A549 (cell line): ENCODE results near the gene LPAR5. TPM values are rescaled to one million over a fixed set of nuclear protein-coding genes. Genes with fewer than 3 reads are reported as not detected.

Experiments
- ATAC-seq, 2 experiments: fragments of 200-7000 bp in 1 of 2; fragments of >200 bp in 1 of 2; cut with Nextera tagmentation in 1 of 2; cut with Tn5 transposase in 1 of 2; 3 replicates each; pipeline versions ENCODE4 v1.8.0 to v1.9.1; 2018 to 2020; ENCODE audit warnings: mild to moderate bottlenecking in 1 of 2, moderate library complexity in 1 of 2
- CTCF ChIA-PET: fragments of 300-600 bp; sonication (Branson Sonifier 250); formaldehyde crosslinking; extraction: SDS; loops from one replicate; lab custom pipeline; 2021; ENCODE audit warnings: antibody characterized with exemption, inconsistent platforms; lab: Yijun Ruan, JAX
- POLR2A ChIA-PET: fragments of 350-600 bp; formaldehyde crosslinking; extraction: SDS; loops from one replicate; lab custom pipeline; 2021; ENCODE audit warnings: antibody characterized with exemption, inconsistent platforms; lab: Yijun Ruan, JAX
- DNase-seq, 2 experiments: peaks; one replicate each; pipeline versions ENCODE4 v3.0.0 to v3.0.0-alpha.2; 2011 to 2016; ENCODE audit warnings: low read depth in 1 of 2, low spot score in 1 of 2
- FAIRE-seq: peaks from 2 replicates; lab custom pipeline; 2011; peaks lifted over from hg19 to GRCh38; lab: Jason Lieb, UNC
- H3K27ac ChIP-seq, 2 experiments: fragments of >200 bp; sonication (Bioruptor Twin); formaldehyde crosslinking; 3 replicates each; pipeline ENCODE4 v1.5.1; 2016 to 2017
- H3K4me1 ChIP-seq: fragments of >200 bp; sonication (Bioruptor Twin); formaldehyde crosslinking; 3 replicates; pipeline ENCODE4 v1.6.1; 2016
- H3K4me2 ChIP-seq: fragments of >200 bp; sonication (Bioruptor Twin); formaldehyde crosslinking; 3 replicates; pipeline ENCODE4 v1.6.1; 2016
- H3K4me3 ChIP-seq: fragments of >200 bp; sonication (Bioruptor Twin); formaldehyde crosslinking; 3 replicates; pipeline ENCODE4 v1.5.1; 2016
- H3K9me3 ChIP-seq: fragments of >200 bp; sonication (Bioruptor Twin); formaldehyde crosslinking; 3 replicates; pipeline ENCODE4 v1.6.1; 2016
- CBX8 ChIP-seq: fragments of 200-600 bp; sonication (generic); IDR thresholded peaks from 2 replicates; pipeline ENCODE4 v1.6.1; 2016
- CEBPB ChIP-seq, 2 experiments: fragments of >200 bp in 1 of 2; sonication (Bioruptor Twin) in 1 of 2; formaldehyde crosslinking in 1 of 2; IDR thresholded peaks; 2 replicates each; pipeline ENCODE4 v1.6.1; 2012 to 2016
- CHD4 ChIP-seq: fragments of 200-600 bp; sonication (generic); IDR thresholded peaks from 2 replicates; pipeline ENCODE4 v1.6.1; 2016; ENCODE audit warnings: antibody characterized with exemption, mild to moderate bottlenecking, borderline replicate concordance
- EHMT2 ChIP-seq: fragments of 200-600 bp; sonication (generic); IDR thresholded peaks from 2 replicates; pipeline ENCODE4 v1.6.1; 2016; ENCODE audit warnings: antibody characterized with exemption, low read depth, mild to moderate bottlenecking, moderate library complexity
- FOSL2 ChIP-seq, 2 experiments: fragments of 450-650 bp in 1 of 2; fragments of >200 bp in 1 of 2; sonication (Bioruptor Twin) in 1 of 2; formaldehyde crosslinking; IDR thresholded peaks; 2 replicates each; pipeline versions ENCODE4 v1.5.0 to v1.6.1; 2016 to 2020; ENCODE audit warnings: mild to moderate bottlenecking in 1 of 2, moderate library complexity in 1 of 2
- NPAS2 ChIP-seq: fragments of 250-450 bp; sonication (Bioruptor Pico); IDR thresholded peaks from 2 replicates; pipeline ENCODE4 v1.8.0; 2022; ENCODE audit warnings: mild to moderate bottlenecking, moderate library complexity, borderline replicate concordance
- POLR2A ChIP-seq: IDR thresholded peaks from 2 replicates; pipeline ENCODE4 v1.6.1; 2012; ENCODE audit warnings: mild to moderate bottlenecking, low read length
- RAD21 ChIP-seq, 2 experiments: fragments of >200 bp in 1 of 2; sonication (Bioruptor Twin) in 1 of 2; formaldehyde crosslinking in 1 of 2; IDR thresholded peaks in 1 of 2; conservative IDR thresholded peaks in 1 of 2; 2 replicates in 1 of 2; 3 replicates in 1 of 2; pipeline ENCODE4 v1.6.1; 2012 to 2018; ENCODE audit warnings: inconsistent platforms in 1 of 2
- RFX5 ChIP-seq: fragments of 450-650 bp; IDR thresholded peaks from 2 replicates; pipeline ENCODE4 v1.7.1; 2014; ENCODE audit warnings: antibody characterized with exemption, mild to moderate bottlenecking, moderate library complexity
- RNF2 ChIP-seq: fragments of 200-600 bp; sonication (generic); IDR thresholded peaks from 2 replicates; pipeline ENCODE4 v1.6.1; 2016; ENCODE audit warnings: low read depth, mild to moderate bottlenecking, antibody characterized with exemption, moderate library complexity, borderline replicate concordance
- SREBF2 ChIP-seq: fragments of 450-650 bp; IDR thresholded peaks from 2 replicates; pipeline ENCODE4 v1.6.1; 2014; ENCODE audit warnings: mild to moderate bottlenecking, moderate library complexity
- TFCP2L1 ChIP-seq: fragments of 250-450 bp; sonication (Bioruptor Pico); IDR thresholded peaks from 2 replicates; pipeline ENCODE4 v1.5.0; 2021; ENCODE audit warnings: mild to moderate bottlenecking
- ZSCAN20 ChIP-seq: fragments of 250-450 bp; sonication (Bioruptor Pico); IDR thresholded peaks from 2 replicates; pipeline ENCODE4 v1.8.0; 2022; ENCODE audit warnings: mild to moderate bottlenecking, moderate library complexity
- WGBS: methylation state at CpG from one replicate; pipeline ENCODE4 v1.1.6; 2017; ENCODE audit errors: missing lambda C conversion rate; 5-methylcytosine and 5-hydroxymethylcytosine counted together
- polyA plus RNA-seq, 4 experiments: library from polyadenylated mRNA; depleted of rRNA in 3 of 4; stranded (reverse); fragments of >200 nt; fragmentation: RNase III in 1 of 4; extraction: RNeasy Plus Mini Kit Qiagen cat#74134 plus additional on column Dnase treatment in 1 of 4; gene quantifications; 2 replicates in 3 of 4; 3 replicates in 1 of 4; pipeline ENCODE4 v1.2.3, GENCODE V29; 2011 to 2017
- small RNA-seq, 6 experiments: library from RNA; depleted of rRNA; stranded (forward); fragments of <200 nt; gene quantifications; one replicate each; pipeline ENCODE3, GENCODE V24; 2012
- TF ChIP-seq, protein P1 (sequence below): IDR thresholded peaks from 2 replicates; pipeline ENCODE4 v1.6.1; 2012

The LPAR5 gene
- polyA plus RNA-seq, 2 of the 4 experiments (the other 2 are of a cell fraction), result 0.66 to 0.74 TPM

- FAIRE-seq, result no peak
- CTCF ChIA-PET, result interaction anchor here (0.6 to 3.4 kb wide), 18 partner anchors 11 to 274 kb away, joined by 3 to 49 read pairs (median 5); partner anchors contain the start of gene GAPDH
Observed at GRCh38 chr12:6569786-6570185, 66.0 kb downstream of the LPAR5 start.

GRCh38 chr12:6569312-6569711 lies 66.4 kb downstream of the LPAR5 start:
- Histone ChIP-seq H3K27ac (peak overlapping the region in 1 of 2 experiments; percentile 97; a peak in 3 of 6 replicates), H3K9me3 (no peaks in the 10 kb centered on the region), H3K4me2 (peak overlapping the region; percentile 92), H3K4me1 (peaks cover 23% of the 10 kb centered on the region), H3K4me3 (no peak overlapping the region; the same call in 2 of the 3 replicates)
- 91% methylated on average over 12 of the region's 12 CpGs for WGBS
- CTCF ChIA-PET, result interaction anchor here (24.1 kb wide), 1 partner anchor 23 kb away, joined by 491 read pairs; the partner anchor contains the start of genes GAPDH and IFFO1
- TF ChIP-seq FOSL2 (IDR thresholded peaks at IDR 0.05) (no peak), FOSL2 (CRISPR knock-in tag; IDR thresholded peaks at IDR 0.05) (no peak), RFX5 (no peak), CHD4 (no peak), POLR2A (no peak), RNF2 (no peak), SREBF2 (no peak), CEBPB (IDR thresholded peaks at IDR 0.05) (no peak), NPAS2 (CRISPR knock-in tag) (no peak), RAD21 (conservative IDR thresholded peaks at IDR 0.05 in 1 of 2, IDR thresholded peaks at IDR 0.05 in 1 of 2) (no peak), CBX8 (no peak), EHMT2 (no peak)
- TF ChIP-seq, protein P1, sequence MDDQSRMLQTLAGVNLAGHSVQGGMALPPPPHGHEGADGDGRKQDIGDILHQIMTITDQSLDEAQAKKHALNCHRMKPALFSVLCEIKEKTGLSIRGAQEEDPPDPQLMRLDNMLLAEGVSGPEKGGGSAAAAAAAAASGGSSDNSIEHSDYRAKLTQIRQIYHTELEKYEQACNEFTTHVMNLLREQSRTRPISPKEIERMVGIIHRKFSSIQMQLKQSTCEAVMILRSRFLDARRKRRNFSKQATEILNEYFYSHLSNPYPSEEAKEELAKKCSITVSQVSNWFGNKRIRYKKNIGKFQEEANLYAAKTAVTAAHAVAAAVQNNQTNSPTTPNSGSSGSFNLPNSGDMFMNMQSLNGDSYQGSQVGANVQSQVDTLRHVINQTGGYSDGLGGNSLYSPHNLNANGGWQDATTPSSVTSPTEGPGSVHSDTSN, result no peak
- ATAC-seq (no peak), FAIRE-seq (no peak), DNase-seq (no peak)
- POLR2A ChIA-PET, result no interaction called here

More at GRCh38 chr12:6569786-6570185, 66.0 kb downstream of the LPAR5 start:
- H3K9me3 ChIP-seq, result no peaks in the 10 kb centered on the region
- TF ChIP-seq TFCP2L1 (CRISPR knock-in tag), result no peak
- no peak for TF ChIP-seq ZSCAN20 (CRISPR knock-in tag)
- peaks cover 23% of the 10 kb centered on the region for H3K4me1 ChIP-seq
- no peak for ATAC-seq
- no peak overlapping the region for H3K4me3 ChIP-seq
- no peak overlapping the region for H3K27ac ChIP-seq
- WGBS, result 88% methylated on average over 7 of the region's 7 CpGs
- no peak for DNase-seq
- H3K4me2 ChIP-seq, result peak overlapping the region; percentile 92; the same call in 1 of the 3 replicates
- POLR2A ChIA-PET, result interaction anchor here (1.2 to 1.3 kb wide), 2 partner anchors 36 to 119 kb away, joined by 5 to 6 read pairs; partner anchors contain the start of genes GAPDH and ZNF384

Small RNAs within 50 kb of the gene (small RNA-seq; reads per million reads assigned to genes)
- gene SCARNA11, result 2.6 to 37.8 (median 5.3) reads per million in 6 experiments

Other genes starting within 250 kb of the LPAR5 start
- gene CD27, start 191.0 kb downstream of the LPAR5 start, polyA plus RNA-seq (2011; rRNA removed), result not detected in 2 replicates
- not detected in 3 replicates for gene CD27, start 191.0 kb downstream of the LPAR5 start, polyA plus RNA-seq (2017; fragmentation: RNase III; extraction: RNeasy Plus Mini Kit Qiagen cat#74134 plus additional on column Dnase treatment)
- 3.6 and 5.1 TPM in 2 replicates for gene TAPBPL, start 183.9 kb downstream of the LPAR5 start, polyA plus RNA-seq (2011; rRNA removed)
- gene TAPBPL, start 183.9 kb downstream of the LPAR5 start, polyA plus RNA-seq (2017; fragmentation: RNase III; extraction: RNeasy Plus Mini Kit Qiagen cat#74134 plus additional on column Dnase treatment), result 2.3 to 3.4 TPM (median 2.8 TPM) in 3 replicates
- gene VAMP1, start 165.3 kb downstream of the LPAR5 start, polyA plus RNA-seq (2011; rRNA removed), result 17.6 and 28.8 TPM in 2 replicates
- gene VAMP1, start 165.3 kb downstream of the LPAR5 start, polyA plus RNA-seq (2017; fragmentation: RNase III; extraction: RNeasy Plus Mini Kit Qiagen cat#74134 plus additional on column Dnase treatment), result 20.6 to 22.8 TPM (median 22.7 TPM) in 3 replicates
- gene MRPL51, start 142.7 kb downstream of the LPAR5 start, polyA plus RNA-seq (2011; rRNA removed), result 181 and 337 TPM in 2 replicates
- gene MRPL51, start 142.7 kb downstream of the LPAR5 start, polyA plus RNA-seq (2017; fragmentation: RNase III; extraction: RNeasy Plus Mini Kit Qiagen cat#74134 plus additional on column Dnase treatment), result 260 to 272 TPM (median 265 TPM) in 3 replicates
- 130 and 145 TPM in 2 replicates for gene NCAPD2, start 141.9 kb downstream of the LPAR5 start, polyA plus RNA-seq (2011; rRNA removed)
- gene NCAPD2, start 141.9 kb downstream of the LPAR5 start, polyA plus RNA-seq (2017; fragmentation: RNase III; extraction: RNeasy Plus Mini Kit Qiagen cat#74134 plus additional on column Dnase treatment), result 76.1 to 82.0 TPM (median 77.3 TPM) in 3 replicates
- 10,036 and 10,800 TPM in 2 replicates for gene GAPDH, start 101.4 kb downstream of the LPAR5 start, polyA plus RNA-seq (2011; rRNA removed)
- gene GAPDH, start 101.4 kb downstream of the LPAR5 start, polyA plus RNA-seq (2017; fragmentation: RNase III; extraction: RNeasy Plus Mini Kit Qiagen cat#74134 plus additional on column Dnase treatment), result 6,292 to 6,607 TPM (median 6,463 TPM) in 3 replicates
- 0.74 and 1.0 TPM in 2 replicates for gene IFFO1, start 79.9 kb downstream of the LPAR5 start, polyA plus RNA-seq (2011; rRNA removed)
- 0.94 to 1.5 TPM (median 1.1 TPM) in 3 replicates for gene IFFO1, start 79.9 kb downstream of the LPAR5 start, polyA plus RNA-seq (2017; fragmentation: RNase III; extraction: RNeasy Plus Mini Kit Qiagen cat#74134 plus additional on column Dnase treatment)
- gene NOP2, start 67.7 kb downstream of the LPAR5 start, polyA plus RNA-seq (2011; rRNA removed), result 162 and 176 TPM in 2 replicates
- 100 to 108 TPM (median 104 TPM) in 3 replicates for gene NOP2, start 67.7 kb downstream of the LPAR5 start, polyA plus RNA-seq (2017; fragmentation: RNase III; extraction: RNeasy Plus Mini Kit Qiagen cat#74134 plus additional on column Dnase treatment)
- 53.7 and 99.3 TPM in 2 replicates for gene CHD4, start 28.6 kb downstream of the LPAR5 start, polyA plus RNA-seq (2011; rRNA removed)
- gene CHD4, start 28.6 kb downstream of the LPAR5 start, polyA plus RNA-seq (2017; fragmentation: RNase III; extraction: RNeasy Plus Mini Kit Qiagen cat#74134 plus additional on column Dnase treatment), result 83.4 to 87.8 TPM (median 84.8 TPM) in 3 replicates
- 0.70 and 1.4 TPM in 2 replicates for gene ACRBP, start 11.5 kb upstream of the LPAR5 start, polyA plus RNA-seq (2011; rRNA removed)
- gene ACRBP, start 11.5 kb upstream of the LPAR5 start, polyA plus RNA-seq (2017; fragmentation: RNase III; extraction: RNeasy Plus Mini Kit Qiagen cat#74134 plus additional on column Dnase treatment), result 0.28 to 0.36 TPM (median 0.34 TPM) in 3 replicates
- gene ING4, start 27.2 kb upstream of the LPAR5 start, polyA plus RNA-seq (2011; rRNA removed), result 36.5 and 41.3 TPM in 2 replicates
- gene ING4, start 27.2 kb upstream of the LPAR5 start, polyA plus RNA-seq (2017; fragmentation: RNase III; extraction: RNeasy Plus Mini Kit Qiagen cat#74134 plus additional on column Dnase treatment), result 15.3 to 19.5 TPM (median 18.8 TPM) in 3 replicates
- gene ZNF384, start 53.4 kb upstream of the LPAR5 start, polyA plus RNA-seq (2011; rRNA removed), result 59.6 and 81.9 TPM in 2 replicates
- gene ZNF384, start 53.4 kb upstream of the LPAR5 start, polyA plus RNA-seq (2017; fragmentation: RNase III; extraction: RNeasy Plus Mini Kit Qiagen cat#74134 plus additional on column Dnase treatment), result 64.7 to 86.4 TPM (median 79.8 TPM) in 3 replicates
- gene PIANP, start 64.9 kb upstream of the LPAR5 start, polyA plus RNA-seq (2011; rRNA removed), result 0.10 and 0.22 TPM in 2 replicates
- 0.30 to 0.56 TPM (median 0.45 TPM) in 3 replicates for gene PIANP, start 64.9 kb upstream of the LPAR5 start, polyA plus RNA-seq (2017; fragmentation: RNase III; extraction: RNeasy Plus Mini Kit Qiagen cat#74134 plus additional on column Dnase treatment)
- 78.8 and 95.0 TPM in 2 replicates for gene COPS7A, start 88.1 kb upstream of the LPAR5 start, polyA plus RNA-seq (2011; rRNA removed)
- gene COPS7A, start 88.1 kb upstream of the LPAR5 start, polyA plus RNA-seq (2017; fragmentation: RNase III; extraction: RNeasy Plus Mini Kit Qiagen cat#74134 plus additional on column Dnase treatment), result 46.9 to 51.2 TPM (median 50.0 TPM) in 3 replicates
- 302 and 310 TPM in 2 replicates for gene MLF2, start 117.2 kb upstream of the LPAR5 start, polyA plus RNA-seq (2011; rRNA removed)
- gene MLF2, start 117.2 kb upstream of the LPAR5 start, polyA plus RNA-seq (2017; fragmentation: RNase III; extraction: RNeasy Plus Mini Kit Qiagen cat#74134 plus additional on column Dnase treatment), result 269 to 305 TPM (median 295 TPM) in 3 replicates
- 205 and 391 TPM in 2 replicates for gene PTMS, start 130.4 kb upstream of the LPAR5 start, polyA plus RNA-seq (2011; rRNA removed)
- 868 to 1,195 TPM (median 1,161 TPM) in 3 replicates for gene PTMS, start 130.4 kb upstream of the LPAR5 start, polyA plus RNA-seq (2017; fragmentation: RNase III; extraction: RNeasy Plus Mini Kit Qiagen cat#74134 plus additional on column Dnase treatment)
- gene LAG3, start 136.6 kb upstream of the LPAR5 start, polyA plus RNA-seq (2011; rRNA removed), result 0.56 and 0.66 TPM in 2 replicates
- gene LAG3, start 136.6 kb upstream of the LPAR5 start, polyA plus RNA-seq (2017; fragmentation: RNase III; extraction: RNeasy Plus Mini Kit Qiagen cat#74134 plus additional on column Dnase treatment), result 1.6 to 2.3 TPM (median 1.7 TPM) in 3 replicates
- gene CD4, start 153.6 kb upstream of the LPAR5 start, polyA plus RNA-seq (2011; rRNA removed), result not detected in 2 replicates
- gene CD4, start 153.6 kb upstream of the LPAR5 start, polyA plus RNA-seq (2017; fragmentation: RNase III; extraction: RNeasy Plus Mini Kit Qiagen cat#74134 plus additional on column Dnase treatment), result 0.03 TPM in 1 of 3 replicates, not detected in the others
- 1.8 TPM in 2 replicates for gene GPR162, start 185.9 kb upstream of the LPAR5 start, polyA plus RNA-seq (2011; rRNA removed)
- gene GPR162, start 185.9 kb upstream of the LPAR5 start, polyA plus RNA-seq (2017; fragmentation: RNase III; extraction: RNeasy Plus Mini Kit Qiagen cat#74134 plus additional on column Dnase treatment), result 1.7 to 2.4 TPM (median 1.7 TPM) in 3 replicates
- gene P3H3, start 192.4 kb upstream of the LPAR5 start, polyA plus RNA-seq (2011; rRNA removed), result 8.1 and 8.6 TPM in 2 replicates
- gene P3H3, start 192.4 kb upstream of the LPAR5 start, polyA plus RNA-seq (2017; fragmentation: RNase III; extraction: RNeasy Plus Mini Kit Qiagen cat#74134 plus additional on column Dnase treatment), result 17.7 to 23.2 TPM (median 21.9 TPM) in 3 replicates
- 0.94 and 1.1 TPM in 2 replicates for gene GNB3, start 205.0 kb upstream of the LPAR5 start, polyA plus RNA-seq (2011; rRNA removed)
- gene GNB3, start 205.0 kb upstream of the LPAR5 start, polyA plus RNA-seq (2017; fragmentation: RNase III; extraction: RNeasy Plus Mini Kit Qiagen cat#74134 plus additional on column Dnase treatment), result 2.3 to 3.7 TPM (median 2.7 TPM) in 3 replicates
- 51.5 and 57.5 TPM in 2 replicates for gene CDCA3, start 215.3 kb upstream of the LPAR5 start, polyA plus RNA-seq (2011; rRNA removed)
- gene CDCA3, start 215.3 kb upstream of the LPAR5 start, polyA plus RNA-seq (2017; fragmentation: RNase III; extraction: RNeasy Plus Mini Kit Qiagen cat#74134 plus additional on column Dnase treatment), result 79.6 to 92.0 TPM (median 80.2 TPM) in 3 replicates
- 58.6 and 64.5 TPM in 2 replicates for gene USP5, start 216.2 kb upstream of the LPAR5 start, polyA plus RNA-seq (2011; rRNA removed)
- gene USP5, start 216.2 kb upstream of the LPAR5 start, polyA plus RNA-seq (2017; fragmentation: RNase III; extraction: RNeasy Plus Mini Kit Qiagen cat#74134 plus additional on column Dnase treatment), result 75.3 to 78.2 TPM (median 76.9 TPM) in 3 replicates
- 1,913 and 2,511 TPM in 2 replicates for gene TPI1, start 231.6 kb upstream of the LPAR5 start, polyA plus RNA-seq (2011; rRNA removed)
- 1,221 to 1,293 TPM (median 1,253 TPM) in 3 replicates for gene TPI1, start 231.6 kb upstream of the LPAR5 start, polyA plus RNA-seq (2017; fragmentation: RNase III; extraction: RNeasy Plus Mini Kit Qiagen cat#74134 plus additional on column Dnase treatment)
- gene SPSB2, start 237.3 kb upstream of the LPAR5 start, polyA plus RNA-seq (2011; rRNA removed), result 15.3 and 16.8 TPM in 2 replicates
- gene SPSB2, start 237.3 kb upstream of the LPAR5 start, polyA plus RNA-seq (2017; fragmentation: RNase III; extraction: RNeasy Plus Mini Kit Qiagen cat#74134 plus additional on column Dnase treatment), result 20.8 to 22.1 TPM (median 21.8 TPM) in 3 replicates